CD4-positive, alpha-beta T cell treated with Interferon gamma for 1 hour (primary cell): ENCODE data around the gene ABCD4.
"Not testable (repeated sequence)": the region's sequence is repeated elsewhere in the genome, so short reads cannot be mapped to it uniquely, and the experiment has no call there.

Experiments
- DNase-seq: peaks from one replicate; pipeline ENCODE4 v3.0.0-alpha.2; 2020

Gene ABCD4

GRCh38 chr14:74302634-74303569 is at the start of gene ABCD4:
TSS of gene ABCD4 (minus strand) at chr14:74302934. CDS start at chr14:74302912, 22 bp downstream.
- DNase-seq = peak; percentile 90

GRCh38 chr14:74350928-74351323 is 48.2 kb upstream of the ABCD4 start:
- DNase-seq = no peak

GRCh38 chr14:74350211-74350927 is 47.6 kb upstream of the ABCD4 start:
- no peak for DNase-seq

GRCh38 chr14:74349757-74350156 is 47.0 kb upstream of the ABCD4 start:
- no peak for DNase-seq

GRCh38 chr14:74348735-74349463 is 46.2 kb upstream of the ABCD4 start:
- DNase-seq = no peak

GRCh38 chr14:74348241-74348734 is 45.6 kb upstream of the ABCD4 start, which contains the start of gene VRTN:
TSS of gene VRTN (plus strand) at chr14:74348471. CDS start at chr14:74356784, 8,313 bp downstream.
- no peak for DNase-seq

GRCh38 chr14:74347795-74348100 is 45.0 kb upstream of the ABCD4 start:
- no peak for DNase-seq

- no peak for DNase-seq
Observed at GRCh38 chr14:74347097-74347794, 44.5 kb upstream of the ABCD4 start.

- DNase-seq = no peak
Observed at GRCh38 chr14:74346341-74346740, 43.6 kb upstream of the ABCD4 start.

- no peak for DNase-seq
Observed at GRCh38 chr14:74333909-74334308, 31.2 kb upstream of the ABCD4 start.

- DNase-seq = not testable (repeated sequence)
Observed at GRCh38 chr14:74329950-74330552, 27.3 kb upstream of the ABCD4 start.

GRCh38 chr14:74326369-74327152 is 23.8 kb upstream of the ABCD4 start:
- no peak for DNase-seq

GRCh38 chr14:74325446-74325845 is 22.7 kb upstream of the ABCD4 start:
- DNase-seq = no peak

- no peak for DNase-seq
Observed at GRCh38 chr14:74324931-74325361, 22.2 kb upstream of the ABCD4 start.

GRCh38 chr14:74314576-74314975 is 11.8 kb upstream of the ABCD4 start:
- no peak for DNase-seq

- DNase-seq = no peak
Observed at GRCh38 chr14:74313601-74314000, 10.9 kb upstream of the ABCD4 start.

GRCh38 chr14:74312161-74312560 is 9.4 kb upstream of the ABCD4 start:
- no peak for DNase-seq

GRCh38 chr14:74309125-74310022 is 6.6 kb upstream of the ABCD4 start:
- DNase-seq = no peak

GRCh38 chr14:74308695-74309094 is 6.0 kb upstream of the ABCD4 start:
- DNase-seq = no peak

GRCh38 chr14:74302152-74302628 is 544 bp downstream of the ABCD4 start:
- peak; percentile 15 for DNase-seq
